A673 (cell line): ENCODE results near the gene ISM1.

Experiments used
- EZH2 ChIP-seq: fragments of 200-600 bp; sonication (generic); IDR thresholded peaks from 2 replicates; pipeline ENCODE4 v1.6.1; 2017; ENCODE audit warnings: borderline replicate concordance, low read depth, mild to moderate bottlenecking, mixed read lengths, antibody characterized with exemption, low read length; ENCODE audit not compliant: poor library complexity, severe bottlenecking
- TF ChIP-seq, protein P1 (sequence below): fragments of 300-800, 200-600 bp; sonication (generic); conservative IDR thresholded peaks from 2 replicates; pipeline ENCODE4 v1.5.1; 2017; ENCODE audit warnings: low read depth, mild to moderate bottlenecking, antibody characterized with exemption, low read length, moderate library complexity, mixed read lengths

- TF ChIP-seq, protein P1, sequence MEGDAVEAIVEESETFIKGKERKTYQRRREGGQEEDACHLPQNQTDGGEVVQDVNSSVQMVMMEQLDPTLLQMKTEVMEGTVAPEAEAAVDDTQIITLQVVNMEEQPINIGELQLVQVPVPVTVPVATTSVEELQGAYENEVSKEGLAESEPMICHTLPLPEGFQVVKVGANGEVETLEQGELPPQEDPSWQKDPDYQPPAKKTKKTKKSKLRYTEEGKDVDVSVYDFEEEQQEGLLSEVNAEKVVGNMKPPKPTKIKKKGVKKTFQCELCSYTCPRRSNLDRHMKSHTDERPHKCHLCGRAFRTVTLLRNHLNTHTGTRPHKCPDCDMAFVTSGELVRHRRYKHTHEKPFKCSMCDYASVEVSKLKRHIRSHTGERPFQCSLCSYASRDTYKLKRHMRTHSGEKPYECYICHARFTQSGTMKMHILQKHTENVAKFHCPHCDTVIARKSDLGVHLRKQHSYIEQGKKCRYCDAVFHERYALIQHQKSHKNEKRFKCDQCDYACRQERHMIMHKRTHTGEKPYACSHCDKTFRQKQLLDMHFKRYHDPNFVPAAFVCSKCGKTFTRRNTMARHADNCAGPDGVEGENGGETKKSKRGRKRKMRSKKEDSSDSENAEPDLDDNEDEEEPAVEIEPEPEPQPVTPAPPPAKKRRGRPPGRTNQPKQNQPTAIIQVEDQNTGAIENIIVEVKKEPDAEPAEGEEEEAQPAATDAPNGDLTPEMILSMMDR, result no peak
- TF ChIP-seq EZH2, result no peak
Measured at GRCh38 chr20:13232999-13233398, 11.9 kb downstream of the ISM1 start.
